Measurements from ENCODE around the gene SLC25A43. TPM values are rescaled to one million over a fixed set of nuclear protein-coding genes. Genes with fewer than 3 reads are reported as not detected.

SLC25A43 gene
- total RNA-seq, 1 donor from 2014 or later = 26.6 TPM

DNA sequence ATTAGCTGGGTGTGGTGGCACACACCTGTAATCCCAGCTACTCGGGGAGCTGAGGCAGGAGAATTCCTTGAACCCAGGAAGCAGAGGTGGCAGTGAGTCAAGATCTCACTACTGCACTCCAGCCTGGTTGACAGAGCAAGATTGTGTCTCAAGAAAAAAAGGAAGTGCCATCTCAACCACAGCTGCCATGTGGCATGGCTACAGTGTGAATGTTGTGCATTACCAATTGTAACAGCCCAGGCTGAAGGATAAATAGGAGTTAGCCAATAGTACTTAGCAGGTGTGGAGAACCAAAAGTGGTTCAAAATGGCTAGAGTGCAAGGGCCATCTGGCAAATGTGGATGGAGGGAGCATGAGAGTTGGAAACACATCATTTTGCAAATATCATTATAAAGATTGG lies 98.0 kb downstream of the SLC25A43 start:
- no peak for DNase-seq (ENCODE audit: low spot score in 2 of 2)
- Histone ChIP-seq H3K4me1 (peaks cover 0 to 1% of the 10 kb centered on the region in 2 donors), H3K4me3 (no peak overlapping the region), H3K9me3 (no peaks in the 10 kb centered on the region), H3K27me3 (no peaks in the 10 kb centered on the region), H3K36me3 (no peaks in the 10 kb centered on the region), H3K27ac (no peak overlapping the region)
- intact Hi-C loops (cut with DNase I) = no loop called here
- TF ChIP-seq CTCF (IDR thresholded peaks at IDR 0.05) = no peak

DNA sequence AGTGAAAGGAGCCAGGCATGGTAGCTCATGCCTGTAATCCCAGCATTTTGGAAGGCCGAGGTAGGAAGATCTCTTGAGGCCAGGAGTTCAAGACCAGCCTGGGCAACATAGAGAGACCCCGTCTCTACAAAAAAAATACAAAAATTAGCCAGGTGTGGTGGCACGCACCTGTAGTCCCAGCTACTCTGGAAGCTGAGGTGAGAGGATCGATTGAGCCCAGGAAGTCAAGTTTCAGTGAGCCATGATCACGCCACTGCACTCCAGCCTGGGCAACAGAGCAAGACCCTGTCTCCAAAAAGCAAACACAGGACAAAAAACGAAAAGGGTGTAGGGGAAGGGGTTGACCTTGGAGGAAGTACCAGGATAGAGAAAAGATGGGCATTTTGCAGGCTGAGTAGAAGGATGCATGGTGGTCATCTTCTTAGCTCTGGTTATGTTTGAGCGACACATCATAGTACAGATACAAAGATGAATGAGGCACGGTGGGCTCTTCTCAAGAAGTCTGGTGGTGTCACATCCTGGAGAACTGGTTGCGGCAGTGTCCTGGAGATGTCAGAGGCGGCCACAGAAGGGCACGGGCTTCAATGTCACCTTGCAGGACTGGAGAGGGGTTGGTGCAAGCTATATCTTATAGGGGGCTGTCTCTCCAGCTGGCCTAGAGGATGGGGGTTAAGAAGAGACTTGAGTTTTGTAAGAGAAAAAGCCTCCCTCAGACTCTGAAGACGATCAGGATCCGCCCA lies 101.1 kb downstream of the SLC25A43 start:
- Histone ChIP-seq H3K27me3 (no peaks in the 10 kb centered on the region), H3K36me3 (no peaks in the 10 kb centered on the region), H3K27ac (no peak overlapping the region), H3K4me1 (peaks cover 0 to 11% of the 10 kb centered on the region in 2 donors), H3K4me3 (no peak overlapping the region), H3K9me3 (no peaks in the 10 kb centered on the region)
- intact Hi-C loops (cut with DNase I) = loop anchor here (5.0 kb wide), 1 partner anchor 263 kb away; the partner anchor contains the start of gene PGRMC1
- no peak for DNase-seq (ENCODE audit: low spot score in 2 of 2)
- no peak for TF ChIP-seq CTCF (IDR thresholded peaks at IDR 0.05)

DNA sequence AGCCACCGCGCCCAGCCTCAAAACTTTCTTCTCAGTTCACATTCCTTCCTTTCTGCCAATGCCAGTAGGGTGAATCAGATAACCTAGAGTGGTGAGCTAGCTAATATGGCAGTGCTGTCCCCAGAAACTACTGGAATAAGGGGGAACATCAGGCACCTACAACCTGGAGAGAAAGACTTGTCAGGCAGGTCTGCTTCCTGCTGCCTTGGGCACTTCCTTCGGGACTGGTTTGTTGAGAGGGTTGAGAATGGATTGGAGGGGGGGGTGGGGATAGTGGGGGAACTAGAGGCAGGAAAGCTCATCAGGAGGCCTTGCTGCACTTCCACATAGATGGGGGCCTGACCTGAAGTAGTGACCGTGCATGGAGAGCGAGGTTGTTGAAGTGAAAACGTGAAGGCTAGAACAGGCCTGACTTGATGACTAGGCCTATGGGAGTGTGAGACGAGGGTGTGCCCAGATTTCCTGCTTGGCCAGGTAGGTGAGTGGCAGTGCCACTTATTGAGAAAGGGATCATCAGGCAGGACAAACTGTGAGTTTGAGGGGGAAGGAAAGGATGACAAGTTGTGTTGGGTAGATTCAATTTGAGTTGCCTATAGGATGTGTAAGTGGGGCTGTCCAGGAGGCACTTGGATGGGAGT lies 102.5 kb downstream of the SLC25A43 start:
- H3K27me3 ChIP-seq = no peaks in the 10 kb centered on the region
- TF ChIP-seq CTCF (IDR thresholded peaks at IDR 0.05) = no peak
- no peaks in the 10 kb centered on the region for H3K36me3 ChIP-seq
- no peak overlapping the region for H3K4me3 ChIP-seq
- H3K27ac ChIP-seq = peak overlapping the region in 1 of 2 donors; percentile 90
- intact Hi-C loops (cut with DNase I) = loop anchor here (2.0 to 5.0 kb wide), 2 partner anchors 33 to 264 kb away; partner anchors contain the start of genes PGRMC1 and SLC25A5
- peaks cover 0 to 11% of the 10 kb centered on the region in 2 donors for H3K4me1 ChIP-seq
- no peak for DNase-seq (ENCODE audit: low spot score in 2 of 2)
- no peaks in the 10 kb centered on the region for H3K9me3 ChIP-seq

DNA sequence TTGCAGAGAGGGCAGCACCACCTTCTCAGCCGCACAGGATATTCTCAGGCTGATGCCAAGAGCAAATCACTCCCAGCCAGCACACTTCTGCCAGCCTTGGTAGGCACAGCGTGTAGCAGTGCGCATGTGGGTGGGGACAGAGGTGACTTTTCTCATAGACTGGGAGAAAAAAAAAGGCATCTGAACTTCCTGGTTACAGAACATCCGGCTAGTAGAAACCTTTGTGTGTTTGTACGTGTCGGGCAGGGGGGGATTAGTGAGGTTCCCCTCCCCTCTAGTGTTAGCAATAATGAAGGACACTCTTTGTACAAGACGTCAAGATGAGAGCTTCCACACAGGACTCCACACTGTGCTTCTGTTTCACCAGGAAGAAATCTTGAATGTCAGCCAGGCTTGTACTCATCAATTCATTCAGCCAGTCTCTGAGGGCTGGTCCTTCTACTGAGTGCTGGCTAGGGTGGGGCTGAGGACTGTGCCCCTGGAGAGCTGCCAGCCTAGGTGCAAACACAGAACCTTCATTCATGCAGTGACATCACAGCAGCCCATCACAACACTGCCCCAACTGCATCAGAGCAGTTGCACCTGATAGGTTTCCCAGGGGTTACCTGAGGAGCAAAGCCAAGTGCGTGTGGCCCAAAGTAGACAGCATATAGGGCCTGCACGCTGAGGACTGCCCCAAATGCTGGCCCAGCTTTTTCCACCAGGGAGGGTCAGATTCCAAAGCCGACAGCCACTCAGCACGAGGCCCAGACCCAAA lies 103.8 kb downstream of the SLC25A43 start:
- H3K4me3 ChIP-seq = no peak overlapping the region
- no peaks in the 10 kb centered on the region for H3K9me3 ChIP-seq
- peak overlapping the region; percentile 67 to 90 for H3K27ac ChIP-seq
- intact Hi-C loops (cut with DNase I) = loop anchor here (2.0 to 5.0 kb wide), 2 partner anchors 34 to 266 kb away; partner anchors contain the start of genes PGRMC1 and SLC25A5
- DNase-seq (ENCODE audit: low spot score in 2 of 2) = no peak
- peaks cover 0 to 11% of the 10 kb centered on the region in 2 donors for H3K4me1 ChIP-seq
- no peaks in the 10 kb centered on the region for H3K36me3 ChIP-seq
- H3K27me3 ChIP-seq = no peaks in the 10 kb centered on the region
- TF ChIP-seq CTCF (IDR thresholded peaks at IDR 0.05) = no peak

DNA sequence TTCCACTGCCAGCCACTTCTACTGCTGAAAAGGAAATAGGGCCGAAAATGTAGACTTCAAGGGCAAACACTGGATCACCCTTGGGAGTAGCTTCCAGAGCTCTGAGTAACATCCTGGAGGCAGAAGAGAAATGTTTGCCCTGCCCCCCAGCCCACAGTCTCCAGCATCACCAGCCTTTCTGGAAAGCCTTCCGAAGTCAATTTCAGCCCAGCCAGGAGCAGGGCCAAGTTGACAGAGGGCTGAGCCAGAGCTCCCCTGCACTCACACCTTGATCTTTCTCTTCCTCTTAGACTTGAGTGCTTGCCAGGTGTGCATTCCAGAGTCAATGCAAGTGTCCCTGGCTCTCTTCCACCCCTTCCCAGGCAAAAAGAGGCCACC lies 104.3 kb downstream of the SLC25A43 start:
- Histone ChIP-seq H3K9me3 (no peaks in the 10 kb centered on the region), H3K4me1 (peaks cover 0 to 11% of the 10 kb centered on the region in 2 donors), H3K36me3 (no peaks in the 10 kb centered on the region), H3K4me3 (no peak overlapping the region), H3K27ac (peak overlapping the region; percentile 79 to 90), H3K27me3 (no peaks in the 10 kb centered on the region)
- peak in 1 of 2 donors; percentile 89 for DNase-seq (ENCODE audit: low spot score in 2 of 2)
- TF ChIP-seq CTCF (IDR thresholded peaks at IDR 0.05) = no peak
- intact Hi-C loops (cut with DNase I) = loop anchor here (2.0 to 5.0 kb wide), 2 partner anchors 35 to 266 kb away; partner anchors contain the start of genes PGRMC1 and SLC25A5

Other genes starting within 250 kb of the SLC25A43 start
- gene PGRMC1, start 163.1 kb upstream of the SLC25A43 start, total RNA-seq = 117 TPM
- 202 TPM for gene SLC25A5, start 69.1 kb downstream of the SLC25A43 start, total RNA-seq
- gene STEEP1, start 166.1 kb downstream of the SLC25A43 start, total RNA-seq = 22.2 TPM
- gene UBE2A, start 175.2 kb downstream of the SLC25A43 start, total RNA-seq = 28.4 TPM
- gene NKRF, start 207.1 kb downstream of the SLC25A43 start, total RNA-seq = 2.8 TPM